ENCODE data around the gene FLT3LG. TPM values are rescaled to one million over a fixed set of nuclear protein-coding genes. Genes with fewer than 3 reads are reported as not detected.

The FLT3LG gene
- total RNA-seq, 4 donors from 2014 or later: 3.1 to 21.0 (median 7.6) TPM

DNA sequence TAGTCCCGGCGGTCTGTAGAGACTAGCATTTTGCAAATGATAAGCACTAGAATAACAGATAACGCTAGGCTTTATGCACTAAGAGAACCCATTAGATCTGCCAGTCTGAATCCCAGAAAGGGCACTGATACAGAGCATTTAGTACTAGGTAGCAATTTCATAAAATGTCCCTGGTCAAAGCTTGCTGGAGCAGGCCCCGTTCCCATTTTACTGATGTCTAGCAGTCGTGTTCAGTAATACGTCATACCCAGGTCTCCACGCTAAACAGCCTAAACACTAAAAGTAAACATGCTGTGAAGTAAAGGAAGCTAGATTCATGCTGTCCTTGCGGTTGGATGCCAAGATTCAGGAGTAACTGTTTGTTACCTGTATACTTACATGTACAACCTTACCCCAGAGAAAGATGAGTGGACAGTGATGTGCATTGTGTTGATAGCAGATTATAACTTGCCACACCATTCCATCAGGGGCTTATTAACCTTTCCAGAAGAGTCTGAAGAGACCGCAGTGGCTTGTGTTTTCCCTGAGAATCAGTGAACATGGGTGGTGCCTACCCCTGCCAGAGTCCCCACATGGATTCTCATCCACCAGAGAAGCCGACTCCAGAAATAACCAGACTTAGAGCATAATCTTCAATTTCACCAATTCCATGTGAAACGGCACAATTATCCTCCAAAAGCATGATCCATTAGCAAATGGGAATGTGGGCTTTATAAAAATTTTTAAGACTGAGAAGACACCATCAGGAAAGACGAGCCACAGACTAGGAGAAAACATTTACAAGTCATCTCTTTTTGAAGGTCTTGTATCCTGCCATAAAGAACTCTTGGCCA, 18.8 kb downstream of the FLT3LG start:
- H3K9me3 ChIP-seq: no peaks in the 10 kb centered on the region
- 48 to 72% methylated on average over 7 to 11 of the region's 12 CpGs for WGBS, 2 donors (ENCODE audit: low coverage in 1 of 2)
- no peaks in the 10 kb centered on the region for H3K27me3 ChIP-seq
- TF ChIP-seq POLR2A (IDR thresholded peaks at IDR 0.05): no peak
- no peak for TF ChIP-seq POLR2AphosphoS5 (IDR thresholded peaks at IDR 0.05)
- peaks cover 7 to 58% of the 10 kb centered on the region in 2 donors for H3K36me3 ChIP-seq
- ATAC-seq: no peak
- no peak overlapping the region for H3K4me3 ChIP-seq
- peak overlapping the region in 1 of 4 donors; percentile 35 for H3K27ac ChIP-seq
- H3K4me1 ChIP-seq: peaks cover 14 to 51% (median 27%) of the 10 kb centered on the region in 3 donors

DNA sequence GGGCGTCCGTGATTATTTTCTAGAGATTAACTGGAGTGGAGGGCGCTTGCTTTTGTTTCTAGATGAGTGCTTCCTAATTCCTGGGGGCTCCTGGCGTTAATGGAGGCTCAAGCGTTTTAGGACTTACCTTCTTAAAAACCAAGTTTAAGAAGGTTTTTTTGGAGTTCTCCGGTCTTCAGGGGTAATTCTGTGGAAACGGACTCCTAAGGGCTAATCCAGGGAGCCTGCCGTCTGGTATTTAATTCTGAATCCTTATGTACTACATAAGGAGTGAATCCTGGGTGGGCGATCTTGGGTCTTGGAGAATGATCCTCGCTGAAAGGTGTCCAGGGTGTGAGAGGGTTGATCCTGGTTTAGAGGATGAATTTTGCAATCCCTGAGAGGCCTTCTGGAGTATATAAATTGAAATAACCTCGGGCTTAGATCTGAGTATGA, 22.6 kb downstream of the FLT3LG start:
- no peak for ATAC-seq
- peak overlapping the region; percentile 79 to 96 (median 91) for H3K27ac ChIP-seq
- peak overlapping the region; percentile 67 to 87 for H3K4me3 ChIP-seq
- H3K4me1 ChIP-seq: peaks cover 8 to 57% (median 26%) of the 10 kb centered on the region in 3 donors
- no peaks in the 10 kb centered on the region for H3K9me3 ChIP-seq
- no peaks in the 10 kb centered on the region for H3K27me3 ChIP-seq
- TF ChIP-seq POLR2AphosphoS5 (IDR thresholded peaks at IDR 0.05) (no peak), EP300 (IDR thresholded peaks at IDR 0.05) (no peak), POLR2A (IDR thresholded peaks at IDR 0.05) (no peak)
- peaks cover 0 to 53% of the 10 kb centered on the region in 2 donors for H3K36me3 ChIP-seq
- 0 to 1% methylated on average over 5 to 11 of the region's 11 CpGs for WGBS, 2 donors (ENCODE audit: low coverage in 1 of 2)

DNA sequence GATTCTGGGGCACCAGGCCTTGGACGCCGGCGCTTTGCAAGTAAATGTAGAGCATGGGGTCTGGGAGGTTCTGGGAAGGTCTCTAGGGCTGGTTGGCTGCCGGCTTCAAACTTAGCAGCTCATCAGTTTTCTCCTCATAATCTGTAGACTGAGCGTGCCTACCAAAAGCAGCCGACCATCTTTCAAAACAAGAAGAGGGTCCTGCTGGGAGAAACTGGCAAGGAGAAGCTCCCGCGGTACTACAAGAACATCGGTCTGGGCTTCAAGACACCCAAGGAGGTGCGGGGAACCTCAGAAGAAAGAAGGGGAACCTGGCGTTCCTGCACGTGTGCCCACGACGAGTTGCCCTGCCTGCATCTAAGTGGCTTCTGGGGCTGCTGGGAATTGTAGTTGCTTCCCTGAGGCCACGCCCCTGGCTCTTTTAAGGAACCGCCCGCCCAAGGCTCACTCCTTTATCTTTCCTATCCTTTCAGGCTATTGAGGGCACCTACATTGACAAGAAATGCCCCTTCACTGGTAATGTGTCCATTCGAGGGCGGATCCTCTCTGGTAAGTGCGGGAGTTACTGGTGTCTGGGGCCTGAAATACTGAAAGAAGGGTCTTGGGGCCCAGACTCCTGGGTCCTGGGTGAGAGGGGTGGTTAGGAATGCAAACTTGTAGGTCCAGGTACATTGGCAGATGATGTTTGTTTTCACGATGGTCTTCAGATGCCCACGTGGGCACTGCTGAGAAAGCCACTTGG, 23.2 kb downstream of the FLT3LG start:
- TF ChIP-seq POLR2AphosphoS5 (IDR thresholded peaks at IDR 0.05) (no peak), POLR2A (IDR thresholded peaks at IDR 0.05) (peak in 1 of 2 donors; percentile 24)
- 25 to 50% methylated on average over 7 to 11 of the region's 22 CpGs for WGBS, 2 donors (ENCODE audit: low coverage in 1 of 2)
- H3K4me1 ChIP-seq: peaks cover 8 to 58% (median 26%) of the 10 kb centered on the region in 3 donors
- ATAC-seq: no peak
- H3K9me3 ChIP-seq: no peaks in the 10 kb centered on the region
- peaks cover 0 to 47% of the 10 kb centered on the region in 2 donors for H3K36me3 ChIP-seq
- peak overlapping the region; percentile 67 to 87 for H3K4me3 ChIP-seq
- H3K27ac ChIP-seq: peak overlapping the region; percentile 79 to 96 (median 91)
- H3K27me3 ChIP-seq: no peaks in the 10 kb centered on the region

DNA sequence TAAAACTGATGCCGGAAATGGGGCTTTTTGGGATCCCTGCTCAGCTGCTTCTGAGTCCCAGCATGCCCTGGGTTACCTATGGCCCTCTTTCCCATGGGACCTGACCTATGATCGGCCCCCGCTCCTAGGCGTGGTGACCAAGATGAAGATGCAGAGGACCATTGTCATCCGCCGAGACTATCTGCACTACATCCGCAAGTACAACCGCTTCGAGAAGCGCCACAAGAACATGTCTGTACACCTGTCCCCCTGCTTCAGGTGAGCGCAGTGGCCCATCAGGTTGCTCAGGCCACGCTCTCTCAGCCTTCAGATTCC, 23.7 kb downstream of the FLT3LG start:
- peak overlapping the region in 1 of 2 donors; percentile 67 for H3K4me3 ChIP-seq
- H3K9me3 ChIP-seq: no peaks in the 10 kb centered on the region
- peaks cover 8 to 58% (median 26%) of the 10 kb centered on the region in 3 donors for H3K4me1 ChIP-seq
- no peak for ATAC-seq
- H3K27me3 ChIP-seq: no peaks in the 10 kb centered on the region
- H3K27ac ChIP-seq: peak overlapping the region in 3 of 4 donors; percentile 90 to 96 (median 92)
- 83 to 100% methylated on average over 2 to 8 of the region's 12 CpGs for WGBS, 2 donors (ENCODE audit: low coverage in 1 of 2)
- peaks cover 0 to 42% of the 10 kb centered on the region in 2 donors for H3K36me3 ChIP-seq
- TF ChIP-seq POLR2A (IDR thresholded peaks at IDR 0.05) (no peak), EP300 (IDR thresholded peaks at IDR 0.05) (no peak), POLR2AphosphoS5 (IDR thresholded peaks at IDR 0.05) (no peak)
- TF ChIP-seq, protein P1, sequence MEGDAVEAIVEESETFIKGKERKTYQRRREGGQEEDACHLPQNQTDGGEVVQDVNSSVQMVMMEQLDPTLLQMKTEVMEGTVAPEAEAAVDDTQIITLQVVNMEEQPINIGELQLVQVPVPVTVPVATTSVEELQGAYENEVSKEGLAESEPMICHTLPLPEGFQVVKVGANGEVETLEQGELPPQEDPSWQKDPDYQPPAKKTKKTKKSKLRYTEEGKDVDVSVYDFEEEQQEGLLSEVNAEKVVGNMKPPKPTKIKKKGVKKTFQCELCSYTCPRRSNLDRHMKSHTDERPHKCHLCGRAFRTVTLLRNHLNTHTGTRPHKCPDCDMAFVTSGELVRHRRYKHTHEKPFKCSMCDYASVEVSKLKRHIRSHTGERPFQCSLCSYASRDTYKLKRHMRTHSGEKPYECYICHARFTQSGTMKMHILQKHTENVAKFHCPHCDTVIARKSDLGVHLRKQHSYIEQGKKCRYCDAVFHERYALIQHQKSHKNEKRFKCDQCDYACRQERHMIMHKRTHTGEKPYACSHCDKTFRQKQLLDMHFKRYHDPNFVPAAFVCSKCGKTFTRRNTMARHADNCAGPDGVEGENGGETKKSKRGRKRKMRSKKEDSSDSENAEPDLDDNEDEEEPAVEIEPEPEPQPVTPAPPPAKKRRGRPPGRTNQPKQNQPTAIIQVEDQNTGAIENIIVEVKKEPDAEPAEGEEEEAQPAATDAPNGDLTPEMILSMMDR (IDR thresholded peaks at IDR 0.05): no peak

DNA sequence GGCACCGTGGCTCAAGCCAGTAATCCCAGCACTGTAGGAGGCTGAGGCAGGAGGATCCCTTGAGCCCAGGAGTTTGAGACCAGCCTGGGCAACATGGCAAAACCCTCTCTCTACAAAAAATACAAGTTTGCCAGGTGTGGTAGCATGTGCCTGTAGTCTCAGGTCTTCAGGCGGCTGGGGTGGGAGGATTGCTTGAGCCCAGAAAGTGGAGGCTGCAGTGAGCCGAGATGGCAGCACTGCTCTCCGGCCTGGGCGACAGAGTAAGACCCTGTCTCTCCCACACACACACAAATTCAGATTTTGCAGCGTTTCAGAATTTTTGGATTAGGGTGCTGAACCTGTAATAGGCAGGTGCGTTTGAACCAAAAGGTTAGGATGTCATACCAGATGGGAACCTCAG, 24.5 kb downstream of the FLT3LG start:
- Histone ChIP-seq H3K27me3 (no peaks in the 10 kb centered on the region), H3K27ac (no peak overlapping the region), H3K9me3 (no peaks in the 10 kb centered on the region), H3K36me3 (peaks cover 0 to 34% of the 10 kb centered on the region in 2 donors), H3K4me1 (peaks cover 8 to 65% (median 26%) of the 10 kb centered on the region in 3 donors), H3K4me3 (no peak overlapping the region)
- no peak for ATAC-seq
- TF ChIP-seq, protein P1 (IDR thresholded peaks at IDR 0.05): no peak
- TF ChIP-seq EP300 (IDR thresholded peaks at IDR 0.05): no peak
- WGBS, 2 donors (ENCODE audit: low coverage in 1 of 2): 88 to 100% methylated on average over 1 to 2 of the region's 7 CpGs

DNA sequence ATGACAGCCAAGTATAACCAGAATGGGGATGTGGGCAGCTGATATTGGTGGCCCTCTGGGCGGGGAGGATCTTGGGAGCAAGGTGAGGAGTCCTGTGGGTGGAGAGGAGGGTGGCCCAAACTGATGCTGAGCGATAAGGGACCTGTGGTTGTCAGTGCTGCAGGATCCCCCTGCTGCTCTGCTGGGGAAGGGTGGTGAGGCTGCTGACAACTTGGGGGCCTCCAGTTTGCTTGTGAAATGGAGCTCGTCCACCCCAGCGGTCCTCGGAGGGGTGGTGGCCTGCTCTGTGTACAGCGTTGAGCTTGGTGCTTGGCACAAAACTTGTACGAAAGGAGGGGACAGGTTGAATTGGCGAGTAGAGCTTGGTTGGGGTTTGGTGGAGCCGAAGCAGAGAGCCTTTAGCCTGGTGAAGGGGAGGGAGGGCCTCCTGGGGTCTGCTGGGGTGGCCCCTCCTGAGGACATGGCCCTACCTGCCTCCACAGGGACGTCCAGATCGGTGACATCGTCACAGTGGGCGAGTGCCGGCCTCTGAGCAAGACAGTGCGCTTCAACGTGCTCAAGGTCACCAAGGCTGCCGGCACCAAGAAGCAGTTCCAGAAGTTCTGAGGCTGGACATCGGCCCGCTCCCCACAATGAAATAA, 25.1 kb downstream of the FLT3LG start:
- Histone ChIP-seq H3K27ac (peak overlapping the region in 3 of 4 donors; percentile 56 to 74 (median 66)), H3K4me3 (peak overlapping the region in 1 of 2 donors; percentile 41)
- 66 to 90% methylated on average over 2 to 6 of the region's 19 CpGs for WGBS, 2 donors (ENCODE audit: low coverage in 1 of 2)

More for the DNA sequence above, 25.1 kb downstream of the FLT3LG start:
- Histone ChIP-seq H3K36me3 (peaks cover 0 to 34% of the 10 kb centered on the region in 2 donors), H3K27me3 (no peaks in the 10 kb centered on the region), H3K4me1 (peaks cover 8 to 67% (median 26%) of the 10 kb centered on the region in 3 donors), H3K9me3 (no peaks in the 10 kb centered on the region)
- no peak for ATAC-seq
- TF ChIP-seq EP300 (IDR thresholded peaks at IDR 0.05) (no peak), POLR2AphosphoS5 (IDR thresholded peaks at IDR 0.05) (no peak), POLR2A (IDR thresholded peaks at IDR 0.05) (no peak)
- TF ChIP-seq, protein P1 (IDR thresholded peaks at IDR 0.05): no peak

Data from gastroesophageal sphincter (tissue), 4 donors.